AG04449 (cell line): ENCODE data around the gene MICAL3.

Experiments
- CTCF ChIA-PET: fragments of 350-600 bp; formaldehyde crosslinking; extraction: SDS; loops from one replicate; lab custom pipeline; 2021; ENCODE audit warnings: antibody characterized with exemption; lab: Yijun Ruan, JAX
- POLR2A ChIA-PET: fragments of 400-600, 350-600 bp; formaldehyde crosslinking; extraction: SDS; loops from one replicate; lab custom pipeline; 2020; ENCODE audit warnings: antibody characterized with exemption, inconsistent platforms; lab: Yijun Ruan, JAX
- DNase-seq: peaks from one replicate; pipeline ENCODE4 v3.0.0-alpha.2; 2010; ENCODE audit warnings: low read depth, low spot score
- H3K4me3 ChIP-seq: 2 replicates; pipeline ENCODE4 v1.5.1; 2011; ENCODE audit warnings: low read depth, mild to moderate bottlenecking, control low read depth, low read length
- CTCF ChIP-seq: IDR thresholded peaks from one replicate; pipeline ENCODE4 v1.5.1; 2011; ENCODE audit warnings: mild to moderate bottlenecking, moderate library complexity, low read length, control low read depth, inconsistent platforms; ENCODE audit not compliant: insufficient read depth; ENCODE audit errors: missing control alignments

MICAL3 gene

DNA sequence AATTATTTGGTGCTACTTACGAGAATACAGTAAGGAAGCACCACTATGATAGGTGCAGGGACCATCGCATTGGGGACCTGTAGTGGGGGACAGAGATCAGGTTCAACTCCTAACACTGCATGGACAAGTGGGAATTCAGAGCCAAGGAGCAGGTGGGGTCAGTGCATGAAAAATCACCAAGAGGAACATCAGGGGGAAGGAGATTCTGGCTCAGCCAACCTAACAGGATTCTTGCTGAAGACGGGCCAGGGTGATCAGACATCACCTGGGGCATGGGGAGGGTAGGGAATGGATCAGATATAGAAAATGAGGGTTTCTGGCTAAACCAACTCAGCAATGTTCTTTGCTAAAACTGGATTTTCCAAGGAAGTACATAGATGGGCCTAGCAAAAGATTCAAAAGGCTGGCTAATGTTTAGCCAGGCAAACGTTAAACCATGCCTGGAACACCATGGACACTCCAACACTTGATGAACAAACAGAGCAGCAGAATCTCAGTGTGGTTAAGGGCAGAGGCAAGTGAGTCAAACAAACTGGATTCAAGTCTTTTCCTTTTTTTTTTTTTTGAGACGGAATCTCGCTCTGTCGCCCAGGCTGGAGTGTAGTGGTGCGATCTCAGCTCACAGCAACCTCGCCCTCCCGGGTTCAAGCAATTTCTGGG is 70.0 kb downstream of the MICAL3 start:
- no peak for DNase-seq
- no peak overlapping the region for H3K4me3 ChIP-seq
- ChIA-PET CTCF (no interaction called here), POLR2A (no interaction called here)
- no peak for TF ChIP-seq CTCF

DNA sequence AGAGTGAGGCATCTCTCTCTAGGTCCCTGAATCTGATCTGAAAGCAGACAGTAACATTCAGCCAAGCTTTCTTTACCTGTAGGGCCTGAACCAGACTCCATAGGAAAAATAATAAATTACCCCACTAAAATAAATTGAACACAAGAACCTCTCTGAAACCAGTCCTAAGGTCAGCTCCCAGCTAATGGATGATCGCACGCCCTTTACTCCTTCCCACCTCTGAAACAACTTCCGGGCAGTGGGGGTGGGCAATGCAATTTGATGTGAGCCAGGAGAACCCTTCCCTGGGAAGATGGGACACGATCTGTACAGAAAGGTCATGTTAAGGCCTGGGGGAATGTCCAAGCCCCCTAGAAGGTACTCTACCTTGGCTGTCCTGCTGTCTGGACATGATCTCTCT is 71.2 kb downstream of the MICAL3 start:
- CTCF ChIA-PET = interaction anchor here (1.2 kb wide), 1 partner anchor 123 kb away, joined by 4 read pairs; no protein-coding TSS in a partner anchor
- no peak for DNase-seq
- no peak for TF ChIP-seq CTCF
- POLR2A ChIA-PET = no interaction called here
- H3K4me3 ChIP-seq = no peak overlapping the region

DNA sequence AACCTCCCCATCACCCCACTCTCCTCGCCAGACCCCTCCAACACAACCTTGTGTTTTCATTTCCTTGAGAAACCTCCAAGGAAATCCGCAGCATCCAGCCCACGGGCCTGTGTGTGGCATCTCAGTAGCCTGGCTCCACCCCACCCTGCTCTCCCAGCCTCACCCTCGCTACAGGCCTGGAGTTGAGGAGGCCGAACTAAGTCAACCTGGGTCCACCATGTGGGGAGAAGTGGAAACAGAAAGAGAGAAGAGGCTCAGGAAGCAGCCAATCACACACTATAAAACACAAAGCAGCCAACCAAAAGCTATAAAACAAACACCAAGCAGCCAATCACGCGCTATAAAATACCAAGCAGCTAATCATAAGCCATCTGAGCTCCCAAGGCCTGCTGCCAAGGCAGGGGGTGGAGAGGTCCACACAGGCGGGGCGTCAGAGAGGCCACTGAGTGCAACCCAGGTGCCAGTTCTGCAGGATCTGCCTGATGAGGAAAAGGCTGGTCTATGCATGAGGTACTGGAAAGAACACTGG is 72.0 kb downstream of the MICAL3 start:
- TF ChIP-seq CTCF = no peak
- no peak for DNase-seq
- ChIA-PET POLR2A (no interaction called here), CTCF (interaction anchor here (1.0 to 1.2 kb wide), 2 partner anchors 12 to 124 kb away, joined by 3 to 4 read pairs; no protein-coding TSS in a partner anchor)
- H3K4me3 ChIP-seq = no peak overlapping the region

- ChIA-PET POLR2A (no interaction called here), CTCF (interaction anchor here (1.6 kb wide), 1 partner anchor 9 kb away, joined by 3 read pairs; no protein-coding TSS in a partner anchor)
- H3K4me3 ChIP-seq = no peak overlapping the region
- TF ChIP-seq CTCF = no peak
- DNase-seq = no peak
Observed at GRCh38 chr22:17951315-17951714, 73.0 kb downstream of the MICAL3 start.

- no peak overlapping the region for H3K4me3 ChIP-seq
- ChIA-PET POLR2A (interaction anchor here (0.6 to 0.7 kb wide), 2 partner anchors 69 to 140 kb away, joined by 3 to 6 read pairs; no protein-coding TSS in a partner anchor), CTCF (interaction anchor here (1.6 kb wide), 1 partner anchor 9 kb away, joined by 3 read pairs; no protein-coding TSS in a partner anchor)
- TF ChIP-seq CTCF = no peak
- no peak for DNase-seq
Observed at GRCh38 chr22:17950651-17951214, 73.6 kb downstream of the MICAL3 start.
